HEK293 (cell line): Measurements from ENCODE around the gene EPB41L5.

Experiments
- KLF8 ChIP-seq: fragments of 450-650 bp; formaldehyde crosslinking; IDR thresholded peaks from 2 replicates; pipeline ENCODE4 v1.5.1; 2016; ENCODE audit warnings: missing biosample characterization, missing genetic modification characterization
- ZNF19 ChIP-seq: fragments of 450-650 bp; formaldehyde crosslinking; IDR thresholded peaks from 2 replicates; pipeline ENCODE4; 2016; ENCODE audit warnings: missing biosample characterization, missing genetic modification characterization, low read depth
- ZNF266 ChIP-seq: fragments of 450-650 bp; formaldehyde crosslinking; IDR thresholded peaks from 2 replicates; pipeline ENCODE4 v1.5.1; 2016; ENCODE audit warnings: missing biosample characterization, missing genetic modification characterization, low read depth
- ZNF510 ChIP-seq: fragments of 450-650 bp; formaldehyde crosslinking; IDR thresholded peaks from 2 replicates; pipeline ENCODE4 v1.5.1; 2018; ENCODE audit warnings: mild to moderate bottlenecking, missing genetic modification characterization, missing biosample characterization; ENCODE audit not compliant: insufficient replicate concordance
- ZNF555 ChIP-seq: fragments of 450-650 bp; formaldehyde crosslinking; conservative IDR thresholded peaks from 2 replicates; pipeline ENCODE4 v1.5.1; 2017; ENCODE audit warnings: missing biosample characterization, mild to moderate bottlenecking, missing genetic modification characterization, inconsistent platforms
- ZNF664 ChIP-seq: fragments of 450-650 bp; formaldehyde crosslinking; IDR thresholded peaks from 2 replicates; pipeline ENCODE4 v1.5.1; 2016; ENCODE audit warnings: missing biosample characterization, missing genetic modification characterization
- TF ChIP-seq, protein P1 (sequence below): fragments of 450-650 bp; formaldehyde crosslinking; IDR thresholded peaks from 2 replicates; pipeline ENCODE4 v1.5.1; 2016; ENCODE audit warnings: missing biosample characterization, missing genetic modification characterization
- TF ChIP-seq, protein P2 (sequence below): fragments of 450-650 bp; formaldehyde crosslinking; optimal IDR thresholded peaks from 2 replicates; pipeline ENCODE3; 2016; ENCODE audit warnings: missing biosample characterization, mild to moderate bottlenecking, missing genetic modification characterization
- TF ChIP-seq, protein P3 (sequence below): fragments of 450-650 bp; formaldehyde crosslinking; IDR thresholded peaks from 2 replicates; pipeline ENCODE4 v1.5.1; 2016; ENCODE audit warnings: missing biosample characterization, missing genetic modification characterization

DNA sequence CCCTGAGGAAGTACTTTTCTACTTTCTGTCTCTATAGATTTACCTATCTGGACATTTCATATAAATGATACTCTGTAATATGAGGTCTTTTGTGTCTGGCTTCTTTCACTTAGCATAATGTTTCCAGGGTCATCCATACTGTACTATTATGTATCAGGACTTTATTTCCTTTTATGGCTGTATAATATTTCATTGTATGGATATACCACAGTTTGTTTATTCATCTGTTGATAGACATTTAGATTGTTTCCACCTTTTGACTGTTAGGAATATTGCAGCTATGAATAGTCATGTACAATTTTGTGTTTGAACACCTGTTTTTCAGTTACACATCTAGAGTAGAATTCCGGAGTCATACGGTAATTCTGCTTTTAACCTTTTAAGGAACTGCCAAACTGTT lies 136.5 kb downstream of the EPB41L5 start:
- TF ChIP-seq, protein P1, sequence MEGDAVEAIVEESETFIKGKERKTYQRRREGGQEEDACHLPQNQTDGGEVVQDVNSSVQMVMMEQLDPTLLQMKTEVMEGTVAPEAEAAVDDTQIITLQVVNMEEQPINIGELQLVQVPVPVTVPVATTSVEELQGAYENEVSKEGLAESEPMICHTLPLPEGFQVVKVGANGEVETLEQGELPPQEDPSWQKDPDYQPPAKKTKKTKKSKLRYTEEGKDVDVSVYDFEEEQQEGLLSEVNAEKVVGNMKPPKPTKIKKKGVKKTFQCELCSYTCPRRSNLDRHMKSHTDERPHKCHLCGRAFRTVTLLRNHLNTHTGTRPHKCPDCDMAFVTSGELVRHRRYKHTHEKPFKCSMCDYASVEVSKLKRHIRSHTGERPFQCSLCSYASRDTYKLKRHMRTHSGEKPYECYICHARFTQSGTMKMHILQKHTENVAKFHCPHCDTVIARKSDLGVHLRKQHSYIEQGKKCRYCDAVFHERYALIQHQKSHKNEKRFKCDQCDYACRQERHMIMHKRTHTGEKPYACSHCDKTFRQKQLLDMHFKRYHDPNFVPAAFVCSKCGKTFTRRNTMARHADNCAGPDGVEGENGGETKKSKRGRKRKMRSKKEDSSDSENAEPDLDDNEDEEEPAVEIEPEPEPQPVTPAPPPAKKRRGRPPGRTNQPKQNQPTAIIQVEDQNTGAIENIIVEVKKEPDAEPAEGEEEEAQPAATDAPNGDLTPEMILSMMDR (tag by site-specific recombination) = no peak
- no peak for TF ChIP-seq ZNF664
- TF ChIP-seq KLF8 (tag by site-specific recombination) = no peak
- TF ChIP-seq ZNF555 (tag by site-specific recombination) = no peak
- no peak for TF ChIP-seq ZNF266 (tag by site-specific recombination)
- TF ChIP-seq ZNF510 (tag by site-specific recombination) = no peak
- TF ChIP-seq, protein P2, sequence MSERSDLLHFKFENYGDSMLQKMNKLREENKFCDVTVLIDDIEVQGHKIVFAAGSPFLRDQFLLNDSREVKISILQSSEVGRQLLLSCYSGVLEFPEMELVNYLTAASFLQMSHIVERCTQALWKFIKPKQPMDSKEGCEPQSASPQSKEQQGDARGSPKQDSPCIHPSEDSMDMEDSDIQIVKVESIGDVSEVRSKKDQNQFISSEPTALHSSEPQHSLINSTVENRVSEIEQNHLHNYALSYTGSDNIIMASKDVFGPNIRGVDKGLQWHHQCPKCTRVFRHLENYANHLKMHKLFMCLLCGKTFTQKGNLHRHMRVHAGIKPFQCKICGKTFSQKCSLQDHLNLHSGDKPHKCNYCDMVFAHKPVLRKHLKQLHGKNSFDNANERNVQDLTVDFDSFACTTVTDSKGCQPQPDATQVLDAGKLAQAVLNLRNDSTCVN (tag by site-specific recombination) = no peak
- no peak for TF ChIP-seq ZNF19 (tag by site-specific recombination)
- TF ChIP-seq, protein P3, sequence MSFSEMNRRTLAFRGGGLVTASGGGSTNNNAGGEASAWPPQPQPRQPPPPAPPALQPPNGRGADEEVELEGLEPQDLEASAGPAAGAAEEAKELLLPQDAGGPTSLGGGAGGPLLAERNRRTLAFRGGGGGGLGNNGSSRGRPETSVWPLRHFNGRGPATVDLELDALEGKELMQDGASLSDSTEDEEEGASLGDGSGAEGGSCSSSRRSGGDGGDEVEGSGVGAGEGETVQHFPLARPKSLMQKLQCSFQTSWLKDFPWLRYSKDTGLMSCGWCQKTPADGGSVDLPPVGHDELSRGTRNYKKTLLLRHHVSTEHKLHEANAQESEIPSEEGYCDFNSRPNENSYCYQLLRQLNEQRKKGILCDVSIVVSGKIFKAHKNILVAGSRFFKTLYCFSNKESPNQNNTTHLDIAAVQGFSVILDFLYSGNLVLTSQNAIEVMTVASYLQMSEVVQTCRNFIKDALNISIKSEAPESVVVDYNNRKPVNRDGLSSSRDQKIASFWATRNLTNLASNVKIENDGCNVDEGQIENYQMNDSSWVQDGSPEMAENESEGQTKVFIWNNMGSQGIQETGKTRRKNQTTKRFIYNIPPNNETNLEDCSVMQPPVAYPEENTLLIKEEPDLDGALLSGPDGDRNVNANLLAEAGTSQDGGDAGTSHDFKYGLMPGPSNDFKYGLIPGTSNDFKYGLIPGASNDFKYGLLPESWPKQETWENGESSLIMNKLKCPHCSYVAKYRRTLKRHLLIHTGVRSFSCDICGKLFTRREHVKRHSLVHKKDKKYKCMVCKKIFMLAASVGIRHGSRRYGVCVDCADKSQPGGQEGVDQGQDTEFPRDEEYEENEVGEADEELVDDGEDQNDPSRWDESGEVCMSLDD (tag by site-specific recombination) = no peak
